Testis (tissue), 3 donors: ENCODE data around the gene SELP. TPM values are rescaled to one million over a fixed set of nuclear protein-coding genes. Genes with fewer than 3 reads are reported as not detected.

Source experiments
- DNase-seq: peaks from one replicate; pipeline ENCODE4 v3.0.0-alpha.2; 2019
- H3K27ac ChIP-seq, 2 donors: fragments of 200-600 bp; sonication (generic); one replicate each; pipeline ENCODE4 v1.5.1; 2019
- H3K27me3 ChIP-seq: fragments of 200-600 bp; sonication (generic); one replicate; pipeline ENCODE4 v1.5.1; 2019
- H3K36me3 ChIP-seq: fragments of 200-600 bp; sonication (generic); one replicate; pipeline ENCODE4 v1.5.1; 2017; ENCODE audit warnings: low read depth; ENCODE audit errors: missing control alignments
- H3K4me1 ChIP-seq: fragments of 200-600 bp; sonication (generic); one replicate; pipeline ENCODE4 v1.5.1; 2019
- H3K4me3 ChIP-seq, 2 donors: fragments of 200-600 bp; sonication (generic); one replicate each; pipeline ENCODE4 v1.5.1; 2017 to 2019
- H3K9me3 ChIP-seq: fragments of 200-600 bp; sonication (generic); one replicate; pipeline ENCODE4 v1.5.1; 2017
- CTCF ChIP-seq, 3 experiments: fragments of 450-650 bp in 2 of 3; fragments of 200-600 bp in 1 of 3; sonication (generic) in 1 of 3; IDR thresholded peaks; one replicate each; pipeline ENCODE4 v1.5.1; 2016 to 2019; ENCODE audit warnings: antibody characterized with exemption in 3 of 3, mild to moderate bottlenecking in 2 of 3, moderate library complexity in 1 of 3
- POLR2A ChIP-seq: fragments of 450-650 bp; IDR thresholded peaks from one replicate; pipeline ENCODE4 v1.6.1; 2017; ENCODE audit warnings: antibody characterized with exemption, mild to moderate bottlenecking, moderate library complexity
- WGBS, 2 donors: methylation state at CpG; one replicate each; pipeline ENCODE4 v1.1.5; 2018; 5-methylcytosine and 5-hydroxymethylcytosine counted together
- intact Hi-C: fragments of 100-400 bp; cut with DNase I; formaldehyde crosslinking; loops from one replicate; pipeline ENCODE4 v1.15.1; 2023; ENCODE audit warnings: low total_unique reads
- polyA plus RNA-seq: library from polyadenylated mRNA; stranded (reverse); fragments of 350-450 nt; fragmentation: Illumina TruSeq; extraction: RNeasy Lipid Tissue Mini Kit (QIAGEN cat#74804); gene quantifications from one replicate; pipeline ENCODE4 v1.2.3, GENCODE V29; 2014; ENCODE audit warnings: low read depth, low replicate concordance; ENCODE audit not compliant: insufficient read depth
- total RNA-seq, 2 donors: library from RNA; depleted of rRNA; stranded (reverse); fragments of >200 nt; gene quantifications; one replicate each; pipeline ENCODE4 v1.2.3, GENCODE V29; 2016

The SELP gene
- total and polyA plus RNA-seq, 3 donors from 2014 or later, result 1.7 to 6.4 (median 3.1) TPM

- H3K9me3 ChIP-seq, result no peaks in the 10 kb centered on the region
- WGBS, 2 donors, result 80 to 87% methylated on average over 3 of the region's 3 CpGs
- no peaks in the 10 kb centered on the region for H3K4me1 ChIP-seq
- intact Hi-C loops, result no loop called here
- no peaks in the 10 kb centered on the region for H3K36me3 ChIP-seq
- H3K27me3 ChIP-seq, result no peaks in the 10 kb centered on the region
- H3K27ac ChIP-seq, result no peak overlapping the region
- no peak overlapping the region for H3K4me3 ChIP-seq
- no peak for TF ChIP-seq POLR2A
- TF ChIP-seq CTCF (IDR thresholded peaks at IDR 0.05), result no peak
- DNase-seq, result no peak
Observed at GRCh38 chr1:169631249-169631648, 1.3 kb upstream of the SELP start.

DNA sequence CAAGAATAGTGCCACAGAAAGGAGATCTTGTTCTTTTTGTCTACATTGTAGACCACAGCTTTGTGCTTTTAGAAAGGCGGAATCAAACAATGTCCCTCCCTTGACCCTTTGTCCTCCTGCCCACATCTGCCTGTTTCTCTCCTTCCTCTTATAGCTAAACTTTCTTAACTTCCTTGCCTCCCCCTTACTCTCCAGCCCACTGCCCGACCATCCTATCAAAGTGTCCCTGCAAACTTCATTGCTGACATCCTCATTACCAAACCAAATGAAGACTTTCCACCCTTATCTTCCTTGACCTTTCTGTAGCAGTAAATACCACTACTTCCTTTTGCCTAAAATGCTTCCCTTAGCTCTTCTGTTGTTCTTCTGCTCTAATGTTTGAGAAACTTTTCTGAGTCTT is 5.0 kb downstream of the SELP start:
- WGBS, 2 donors, result 43 to 52% methylated on average over 2 of the region's 2 CpGs
- Histone ChIP-seq H3K4me3 (no peak overlapping the region), H3K27me3 (no peaks in the 10 kb centered on the region), H3K9me3 (no peaks in the 10 kb centered on the region), H3K4me1 (no peaks in the 10 kb centered on the region), H3K36me3 (no peaks in the 10 kb centered on the region), H3K27ac (no peak overlapping the region)
- DNase-seq, result no peak
- TF ChIP-seq CTCF (IDR thresholded peaks at IDR 0.05) (no peak), POLR2A (no peak)
- intact Hi-C loops, result no loop called here

GRCh38 chr1:169624122-169624521 is 5.8 kb downstream of the SELP start:
- Histone ChIP-seq H3K27me3 (no peaks in the 10 kb centered on the region), H3K4me3 (no peak overlapping the region), H3K27ac (no peak overlapping the region), H3K4me1 (no peaks in the 10 kb centered on the region), H3K36me3 (no peaks in the 10 kb centered on the region), H3K9me3 (no peaks in the 10 kb centered on the region)
- intact Hi-C loops, result no loop called here
- TF ChIP-seq CTCF (IDR thresholded peaks at IDR 0.05) (no peak), POLR2A (no peak)
- no peak for DNase-seq

- intact Hi-C loops, result no loop called here
- no peaks in the 10 kb centered on the region for H3K4me1 ChIP-seq
- H3K27me3 ChIP-seq, result no peaks in the 10 kb centered on the region
- H3K4me3 ChIP-seq, result no peak overlapping the region
- TF ChIP-seq CTCF (IDR thresholded peaks at IDR 0.05), result no peak
- no peak for TF ChIP-seq POLR2A
- no peaks in the 10 kb centered on the region for H3K36me3 ChIP-seq
- DNase-seq, result no peak
- no peaks in the 10 kb centered on the region for H3K9me3 ChIP-seq
- no peak overlapping the region for H3K27ac ChIP-seq
- 87% methylated on average over 6 of the region's 6 CpGs for WGBS, 2 donors
Observed at GRCh38 chr1:169623132-169623926, 6.6 kb downstream of the SELP start.

DNA sequence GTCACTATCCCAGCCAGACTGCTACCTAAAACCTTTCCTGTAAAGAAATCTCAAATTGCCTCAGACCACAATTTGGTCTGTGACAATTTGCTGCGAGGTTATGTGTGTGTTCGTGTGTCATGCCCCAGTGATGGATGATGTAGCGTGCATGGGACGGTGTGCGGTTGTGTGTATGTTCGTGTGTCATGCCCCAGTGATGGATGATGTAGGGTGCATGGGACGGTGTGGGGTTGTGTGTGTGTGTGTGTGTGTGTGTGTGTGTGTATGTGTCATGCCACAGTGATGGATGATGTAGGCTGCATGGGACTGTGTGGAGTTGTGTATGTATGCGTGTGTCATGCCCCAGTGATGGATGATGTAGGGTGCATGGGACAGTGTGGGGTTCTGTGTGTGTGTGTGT is 9.4 kb downstream of the SELP start:
- no peaks in the 10 kb centered on the region for H3K27me3 ChIP-seq
- WGBS, 2 donors, result 90 to 94% methylated on average over 8 of the region's 8 CpGs
- H3K4me1 ChIP-seq, result no peaks in the 10 kb centered on the region
- H3K36me3 ChIP-seq, result no peaks in the 10 kb centered on the region
- no peak overlapping the region for H3K4me3 ChIP-seq
- DNase-seq, result no peak
- TF ChIP-seq CTCF (IDR thresholded peaks at IDR 0.05), result no peak
- TF ChIP-seq POLR2A, result no peak
- intact Hi-C loops, result no loop called here
- H3K9me3 ChIP-seq, result no peaks in the 10 kb centered on the region
- no peak overlapping the region for H3K27ac ChIP-seq
